GM12878 (cell line): ENCODE data around the gene LY6G5C. TPM values are rescaled to one million over a fixed set of nuclear protein-coding genes. Genes with fewer than 3 reads are reported as not detected.

Experiments used
- ATAC-seq: fragments of 200-7000 bp; cut with Tn5 transposase; 3 replicates; pipeline ENCODE4 v1.9.1; 2020; ENCODE audit warnings: mild to moderate bottlenecking, moderate library complexity
- BruUV-seq: library from RNA; stranded (reverse); fragments of 400-500 nt; replicated peaks from 2 replicates; lab custom pipeline; 2021; lab: Mats Ljungman, UMichigan
- CTCF ChIA-PET: fragments of 300-600 bp; sonication (Branson Sonifier 250); formaldehyde crosslinking; extraction: SDS; loops from one replicate; lab custom pipeline; 2021; ENCODE audit warnings: inconsistent platforms; lab: Yijun Ruan, JAX
- POLR2A ChIA-PET: fragments of 350-600 bp; formaldehyde crosslinking; extraction: SDS; loops from one replicate; lab custom pipeline; 2021; ENCODE audit warnings: inconsistent platforms; lab: Charles Lee
- RAD21 ChIA-PET: fragments of 300-600 bp; sonication (Branson Sonifier 250); formaldehyde crosslinking; loops from one replicate; lab custom pipeline; 2023; ENCODE audit warnings: antibody characterized with exemption; ENCODE audit not compliant: unreplicated experiment; lab: Charles Lee
- SMC1A ChIA-PET: fragments of 300-600 bp; sonication (Branson Sonifier 250); formaldehyde crosslinking; loops from one replicate; lab custom pipeline; 2023; ENCODE audit not compliant: unreplicated experiment, uncharacterized antibody; lab: Charles Lee
- DNase-seq: peaks from one replicate; pipeline ENCODE4 v3.0.0-alpha.2; 2011; ENCODE audit warnings: low read depth, low spot score
- FAIRE-seq: peaks from 3 replicates; lab custom pipeline; 2011; peaks lifted over from hg19 to GRCh38; lab: Jason Lieb, UNC
- H2AFZ ChIP-seq: 2 replicates; pipeline ENCODE4 v1.6.0; 2011; ENCODE audit warnings: low read depth, low read length, control low read depth; ENCODE audit not compliant: control insufficient read depth
- H3K27ac ChIP-seq: 2 replicates; pipeline ENCODE4 v1.5.1; 2011; ENCODE audit warnings: control low read depth; ENCODE audit not compliant: control insufficient read depth, insufficient read depth
- H3K27me3 ChIP-seq, 2 experiments: replicated peaks in 1 of 2; 2 replicates each; pipeline versions ENCODE4 v1.6.0 to v1.6.1; 2011; ENCODE audit warnings: low read length in 1 of 2; ENCODE audit not compliant: control insufficient read depth in 2 of 2, insufficient read depth in 2 of 2
- H3K36me3 ChIP-seq, 2 experiments: 2 replicates each; pipeline ENCODE4 v1.5.1; 2011; ENCODE audit warnings: low read length in 1 of 2; ENCODE audit not compliant: control insufficient read depth in 2 of 2, insufficient read depth in 2 of 2
- H3K4me1 ChIP-seq: 2 replicates; pipeline ENCODE4 v1.6.1; 2011; ENCODE audit warnings: mild to moderate bottlenecking, low read length, moderate library complexity, mixed read lengths; ENCODE audit not compliant: control insufficient read depth, insufficient read depth
- H3K4me2 ChIP-seq: 2 replicates; pipeline ENCODE4 v1.6.0; 2011; ENCODE audit warnings: control low read depth; ENCODE audit not compliant: control insufficient read depth, insufficient read depth
- H3K4me3 ChIP-seq: fragments of 200-600 bp; sonication (generic); 2 replicates; pipeline ENCODE4 v1.5.1; 2016
- H3K79me2 ChIP-seq: 2 replicates; pipeline ENCODE4 v1.6.0; 2011; ENCODE audit warnings: low read length; ENCODE audit not compliant: control insufficient read depth, insufficient read depth
- H3K9ac ChIP-seq: 2 replicates; pipeline ENCODE4 v1.8.0; 2011; ENCODE audit warnings: low read length, control low read depth, mixed read lengths; ENCODE audit not compliant: control insufficient read depth, insufficient read depth
- H3K9me3 ChIP-seq: replicated peaks from 3 replicates; pipeline ENCODE4 v1.5.1; 2011; ENCODE audit warnings: mild to moderate bottlenecking, low read length; ENCODE audit not compliant: control insufficient read depth, insufficient read depth
- H4K20me1 ChIP-seq: 2 replicates; pipeline ENCODE4 v1.6.0; 2011; ENCODE audit not compliant: control insufficient read depth, insufficient read depth
- BACH1 ChIP-seq: fragments of 450-650 bp; IDR thresholded peaks from 2 replicates; pipeline ENCODE4 v1.6.1; 2017; ENCODE audit warnings: mild to moderate bottlenecking, borderline replicate concordance
- CBX5 ChIP-seq: sonication (generic); IDR thresholded peaks from 2 replicates; pipeline ENCODE4 v1.6.1; 2016; ENCODE audit warnings: low read depth, moderate library complexity, mild to moderate bottlenecking, inconsistent platforms
- CTCF ChIP-seq, 3 experiments: IDR thresholded peaks in 2 of 3; conservative IDR thresholded peaks in 1 of 3; 2 replicates each; pipeline ENCODE4 v1.5.1; 2011; ENCODE audit warnings: low read depth in 3 of 3, low read length in 3 of 3, mild to moderate bottlenecking in 3 of 3, control low read depth in 2 of 3, moderate library complexity in 2 of 3, inconsistent platforms in 1 of 3, mixed read lengths in 1 of 3; ENCODE audit not compliant: control insufficient read depth in 2 of 3, insufficient read depth in 1 of 3; ENCODE audit errors: extremely low read depth in 1 of 3
- NFXL1 ChIP-seq: fragments of 450-650 bp; IDR thresholded peaks from 2 replicates; pipeline ENCODE4 v1.6.1; 2017; ENCODE audit warnings: antibody characterized with exemption, mild to moderate bottlenecking, borderline replicate concordance
- PRDM15 ChIP-seq: fragments of 450-650 bp; formaldehyde crosslinking; IDR thresholded peaks from 2 replicates; pipeline ENCODE4 v1.4.0; 2020; ENCODE audit warnings: mild to moderate bottlenecking, moderate library complexity
- TARDBP ChIP-seq: IDR thresholded peaks from 2 replicates; pipeline ENCODE4 v1.6.1; 2016; ENCODE audit warnings: borderline replicate concordance
- ZNF592 ChIP-seq: fragments of 450-650 bp; IDR thresholded peaks from 2 replicates; pipeline ENCODE4 v1.6.1; 2017; ENCODE audit warnings: mild to moderate bottlenecking, moderate library complexity
- WGBS: methylation state at CpG from one replicate; pipeline ENCODE4 v1.1.6; 2016; ENCODE audit warnings: low lambda C conversion rate; ENCODE audit not compliant: insufficient replicate concordance, insufficient coverage; ENCODE audit errors: missing lambda C conversion rate; 5-methylcytosine and 5-hydroxymethylcytosine counted together
- in situ Hi-C: fragments of 300-500 bp; cut with MboI; formaldehyde crosslinking; loops from 9 replicates; pipeline ENCODE4 v1.14.3; 2018; ENCODE audit warnings: mixed read lengths
- intact Hi-C: fragments of 100-400 bp; cut with micrococcal nuclease; formaldehyde crosslinking; loops from one replicate; pipeline ENCODE4 v1.14.2; 2022; ENCODE audit not compliant: unreplicated experiment
- polyA plus RNA-seq, 11 experiments: library from polyadenylated mRNA; depleted of rRNA in 4 of 11; unstranded in 6 of 11; stranded (reverse) in 5 of 11; fragments of >200 nt; fragmentation: Nextera tagmentation in 4 of 11; fragmentation: Illumina TruSeq in 1 of 11; extraction: Ambion mirVana in 4 of 11; extraction: Trizol in 1 of 11; gene quantifications; 1 replicate in 1 of 11; 2 replicates in 10 of 11; pipeline versions ENCODE4 v1.2.1 to v1.2.3, GENCODE V29; 2011 to 2016; ENCODE audit warnings: inconsistent platforms in 2 of 11, missing spikeins in 2 of 11, low read depth in 1 of 11
- total RNA-seq, 4 experiments: library from RNA; depleted of rRNA in 3 of 4; stranded (reverse); fragments of >200 nt in 3 of 4; fragmentation: Illumina TruSeq in 1 of 4; extraction: Trizol in 1 of 4; gene quantifications; 2 replicates each; pipeline versions ENCODE4 v1.2.1 to v1.2.3, GENCODE V29; 2013 to 2021

LY6G5C gene
- total and polyA plus RNA-seq, 10 of the 15 experiments (the other 5 are each of a cell fraction or from before 2014, with no cell fraction given): 0.76 to 6.1 (median 1.7) TPM

GRCh38 chr6:31722173-31722572 is 41.3 kb upstream of the LY6G5C start:
- H3K27me3 ChIP-seq: no peaks in the 10 kb centered on the region; a peak in 1 of 4 replicates
- ChIA-PET CTCF (interaction anchor here (2.8 kb wide), 1 partner anchor 48 kb away, joined by 12 read pairs; no protein-coding TSS in a partner anchor), RAD21 (interaction anchor here (1.5 kb wide), 1 partner anchor 48 kb away, joined by 3 read pairs; no protein-coding TSS in a partner anchor), SMC1A (interaction anchor here (1.3 kb wide), 1 partner anchor 48 kb away, joined by 5 read pairs; no protein-coding TSS in a partner anchor), POLR2A (no interaction called here)
- 86% methylated on average over 3 of the region's 3 CpGs for WGBS
- no peaks in the 10 kb centered on the region for H3K9me3 ChIP-seq
- no peaks in the 10 kb centered on the region for H4K20me1 ChIP-seq
- H2AFZ ChIP-seq: no peak overlapping the region
- no peak overlapping the region for H3K4me2 ChIP-seq
- no peak overlapping the region for H3K27ac ChIP-seq
- FAIRE-seq (no peak), ATAC-seq (no peak), DNase-seq (no peak)
- in situ Hi-C loops (no loop called here), intact Hi-C loops (no loop called here)
- no peaks in the 10 kb centered on the region; a peak in 1 of 4 replicates for H3K36me3 ChIP-seq
- no peaks in the 10 kb centered on the region for H3K79me2 ChIP-seq
- H3K9ac ChIP-seq: no peak overlapping the region
- TF ChIP-seq BACH1 (no peak), PRDM15 (no peak), NFXL1 (no peak), CTCF (IDR thresholded peaks at IDR 0.05 in 2 of 3, conservative IDR thresholded peaks at IDR 0.05 in 1 of 3; ENCODE audit: control insufficient read depth in 2 of 3, extremely low read depth in 1 of 3, insufficient read depth in 1 of 3, low read depth in 3 of 3, low read length in 3 of 3) (no peak), TARDBP (no peak), ZNF592 (no peak), CBX5 (no peak)
- H3K4me3 ChIP-seq: no peak overlapping the region
- BruUV-seq: no TSS peak
- peaks cover 2% of the 10 kb centered on the region for H3K4me1 ChIP-seq
